PC-9 (cell line): ENCODE measurements around the gene SORBS2. TPM values are rescaled to one million over a fixed set of nuclear protein-coding genes. Genes with fewer than 3 reads are reported as not detected.

Experiments used
- BruUV-seq: library from RNA; stranded (reverse); fragments of 400-500 nt; replicated peaks from 2 replicates; lab custom pipeline; 2021; lab: Mats Ljungman, UMichigan
- CTCF ChIA-PET: fragments of 300-600 bp; sonication (Branson Sonifier 250); formaldehyde crosslinking; loops from one replicate; lab custom pipeline; 2022; ENCODE audit warnings: antibody characterized with exemption; lab: Charles Lee
- POLR2A ChIA-PET: fragments of 300-600 bp; sonication (Branson Sonifier 250); formaldehyde crosslinking; loops from one replicate; lab custom pipeline; 2022; ENCODE audit warnings: antibody characterized with exemption; ENCODE audit not compliant: unreplicated experiment; lab: Charles Lee
- DNase-seq, 2 experiments: peaks; one replicate each; pipeline versions ENCODE4 v3.0.0 to v3.0.0-alpha.2; 2015 to 2022; ENCODE audit warnings: mixed read lengths in 1 of 2
- H2AFZ ChIP-seq: fragments of 200-600 bp; sonication (generic); 2 replicates; pipeline ENCODE4 v1.8.1; 2017; ENCODE audit warnings: antibody characterized with exemption
- H3F3A ChIP-seq: fragments of 200-600 bp; sonication (generic); 2 replicates; pipeline ENCODE4 v1.8.1; 2017; ENCODE audit warnings: antibody characterized with exemption, mild to moderate bottlenecking, low read depth; ENCODE audit not compliant: insufficient read depth
- H3K27ac ChIP-seq: fragments of 200-600 bp; sonication (generic); 2 replicates; pipeline ENCODE4 v1.6.1; 2016; ENCODE audit warnings: mixed run types
- H3K27me3 ChIP-seq: fragments of 200-600 bp; sonication (generic); 2 replicates; pipeline ENCODE4 v1.6.1; 2016; ENCODE audit warnings: low read depth, mixed run types; ENCODE audit not compliant: insufficient read depth
- H3K36me3 ChIP-seq: fragments of 200-600 bp; sonication (generic); 2 replicates; pipeline ENCODE4 v1.6.1; 2016; ENCODE audit warnings: low read depth, mixed run types
- H3K4me1 ChIP-seq: fragments of 200-600 bp; sonication (generic); replicated peaks from 2 replicates; pipeline ENCODE4 v1.6.1; 2016; ENCODE audit warnings: mixed run types; ENCODE audit not compliant: insufficient read depth
- H3K4me2 ChIP-seq: fragments of 200-600 bp; sonication (generic); 2 replicates; pipeline ENCODE4 v1.6.1; 2017; ENCODE audit warnings: mixed run types
- H3K4me3 ChIP-seq: fragments of 200-600 bp; sonication (generic); 2 replicates; pipeline ENCODE4 v1.6.1; 2016; ENCODE audit warnings: mixed run types
- H3K79me2 ChIP-seq: fragments of 200-600 bp; sonication (generic); 2 replicates; pipeline ENCODE4 v1.6.1; 2017; ENCODE audit warnings: low read depth, mixed run types
- H3K9me2 ChIP-seq: fragments of 200-600 bp; sonication (generic); 2 replicates; pipeline ENCODE4 v1.8.1; 2017; ENCODE audit warnings: mild to moderate bottlenecking; ENCODE audit not compliant: insufficient read depth
- H3K9me3 ChIP-seq: fragments of 200-600 bp; sonication (generic); 2 replicates; pipeline ENCODE4 v1.8.1; 2016; ENCODE audit warnings: low read depth; ENCODE audit not compliant: insufficient read depth
- H4K20me1 ChIP-seq: fragments of 200-600 bp; sonication (generic); 2 replicates; pipeline ENCODE4 v1.8.1; 2017; ENCODE audit not compliant: insufficient read depth
- CTCF ChIP-seq: fragments of 200-600 bp; sonication (generic); conservative IDR thresholded peaks from 2 replicates; pipeline ENCODE4 v1.6.1; 2017; ENCODE audit warnings: mixed run types, antibody characterized with exemption, mild to moderate bottlenecking, moderate library complexity
- EZH2 ChIP-seq: fragments of 200-600 bp; sonication (generic); IDR thresholded peaks from 2 replicates; pipeline ENCODE4 v1.8.0; 2017; ENCODE audit warnings: antibody characterized with exemption, low read depth
- intact Hi-C: fragments of 100-400 bp; cut with micrococcal nuclease; formaldehyde crosslinking; loops from one replicate; pipeline ENCODE4 v1.10.0; 2022; ENCODE audit not compliant: unreplicated experiment
- total RNA-seq: library from RNA; stranded (reverse); gene quantifications from 2 replicates; pipeline ENCODE4 v1.2.3, GENCODE V29; 2021

SORBS2 gene
- total RNA-seq, 1 experiment from 2014 or later: 16.4 TPM

- intact Hi-C loops: no loop called here
- H4K20me1 ChIP-seq: no peaks in the 10 kb centered on the region
- H3K4me1 ChIP-seq: peaks cover 3% of the 10 kb centered on the region; the same call in 1 of the 2 replicates
- H3K9me2 ChIP-seq: no peaks in the 10 kb centered on the region
- H3K79me2 ChIP-seq: no peaks in the 10 kb centered on the region
- no peaks in the 10 kb centered on the region for H3K36me3 ChIP-seq
- CTCF ChIA-PET: no interaction called here
- no peaks in the 10 kb centered on the region for H3F3A ChIP-seq
- BruUV-seq: no TSS peak
- H3K27ac ChIP-seq: no peak overlapping the region
- H3K4me3 ChIP-seq: no peak overlapping the region
- DNase-seq: no peak
- H3K9me3 ChIP-seq: no peaks in the 10 kb centered on the region
- H3K27me3 ChIP-seq: no peaks in the 10 kb centered on the region
- TF ChIP-seq CTCF (no peak), EZH2 (no peak)
- H2AFZ ChIP-seq: no peak overlapping the region
- POLR2A ChIA-PET: no interaction called here
- H3K4me2 ChIP-seq: no peak overlapping the region
Measured at GRCh38 chr4:185758807-185759206, 53.2 kb downstream of the SORBS2 start.

GRCh38 chr4:185755451-185755850, 56.5 kb downstream of the SORBS2 start:
- DNase-seq: no peak
- Histone ChIP-seq H3K4me1 (no peaks in the 10 kb centered on the region; the same call in 1 of the 2 replicates), H3K36me3 (no peaks in the 10 kb centered on the region), H3K27me3 (no peaks in the 10 kb centered on the region), H3F3A (no peaks in the 10 kb centered on the region), H4K20me1 (no peaks in the 10 kb centered on the region), H3K4me2 (no peak overlapping the region), H3K9me2 (no peaks in the 10 kb centered on the region), H3K9me3 (no peaks in the 10 kb centered on the region), H3K27ac (no peak overlapping the region), H3K4me3 (no peak overlapping the region), H2AFZ (no peak overlapping the region), H3K79me2 (no peaks in the 10 kb centered on the region)
- no TSS peak for BruUV-seq
- intact Hi-C loops: no loop called here
- CTCF ChIA-PET: no interaction called here
- POLR2A ChIA-PET: no interaction called here
- TF ChIP-seq EZH2: no peak
- TF ChIP-seq CTCF: no peak

- Histone ChIP-seq H3K36me3 (no peaks in the 10 kb centered on the region), H3K9me2 (no peaks in the 10 kb centered on the region), H3F3A (no peaks in the 10 kb centered on the region), H3K27me3 (no peaks in the 10 kb centered on the region), H3K4me3 (no peak overlapping the region), H3K4me2 (no peak overlapping the region), H3K9me3 (no peaks in the 10 kb centered on the region), H3K79me2 (no peaks in the 10 kb centered on the region), H3K27ac (no peak overlapping the region), H2AFZ (no peak overlapping the region), H3K4me1 (no peaks in the 10 kb centered on the region; the same call in 1 of the 2 replicates), H4K20me1 (no peaks in the 10 kb centered on the region)
- intact Hi-C loops: no loop called here
- TF ChIP-seq CTCF (no peak), EZH2 (no peak)
- no TSS peak for BruUV-seq
- no peak for DNase-seq
- POLR2A ChIA-PET: no interaction called here
- CTCF ChIA-PET: no interaction called here
Measured at GRCh38 chr4:185754961-185755360, 57.0 kb downstream of the SORBS2 start.
